DMS 273 treated with DMSO at 0.1 percent for 48 hours (cell line): ENCODE measurements around the gene MTERF1.
"Not testable (repeated sequence)": the region's sequence is repeated elsewhere in the genome, so short reads cannot be mapped to it uniquely, and the experiment has no call there.

Source experiments
- DNase-seq: peaks from one replicate; lab custom pipeline; 2025; lab: John Stamatoyannopoulos, UW

MTERF1 gene, protein sequence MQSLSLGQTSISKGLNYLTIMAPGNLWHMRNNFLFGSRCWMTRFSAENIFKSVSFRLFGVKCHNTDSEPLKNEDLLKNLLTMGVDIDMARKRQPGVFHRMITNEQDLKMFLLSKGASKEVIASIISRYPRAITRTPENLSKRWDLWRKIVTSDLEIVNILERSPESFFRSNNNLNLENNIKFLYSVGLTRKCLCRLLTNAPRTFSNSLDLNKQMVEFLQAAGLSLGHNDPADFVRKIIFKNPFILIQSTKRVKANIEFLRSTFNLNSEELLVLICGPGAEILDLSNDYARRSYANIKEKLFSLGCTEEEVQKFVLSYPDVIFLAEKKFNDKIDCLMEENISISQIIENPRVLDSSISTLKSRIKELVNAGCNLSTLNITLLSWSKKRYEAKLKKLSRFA

DNA sequence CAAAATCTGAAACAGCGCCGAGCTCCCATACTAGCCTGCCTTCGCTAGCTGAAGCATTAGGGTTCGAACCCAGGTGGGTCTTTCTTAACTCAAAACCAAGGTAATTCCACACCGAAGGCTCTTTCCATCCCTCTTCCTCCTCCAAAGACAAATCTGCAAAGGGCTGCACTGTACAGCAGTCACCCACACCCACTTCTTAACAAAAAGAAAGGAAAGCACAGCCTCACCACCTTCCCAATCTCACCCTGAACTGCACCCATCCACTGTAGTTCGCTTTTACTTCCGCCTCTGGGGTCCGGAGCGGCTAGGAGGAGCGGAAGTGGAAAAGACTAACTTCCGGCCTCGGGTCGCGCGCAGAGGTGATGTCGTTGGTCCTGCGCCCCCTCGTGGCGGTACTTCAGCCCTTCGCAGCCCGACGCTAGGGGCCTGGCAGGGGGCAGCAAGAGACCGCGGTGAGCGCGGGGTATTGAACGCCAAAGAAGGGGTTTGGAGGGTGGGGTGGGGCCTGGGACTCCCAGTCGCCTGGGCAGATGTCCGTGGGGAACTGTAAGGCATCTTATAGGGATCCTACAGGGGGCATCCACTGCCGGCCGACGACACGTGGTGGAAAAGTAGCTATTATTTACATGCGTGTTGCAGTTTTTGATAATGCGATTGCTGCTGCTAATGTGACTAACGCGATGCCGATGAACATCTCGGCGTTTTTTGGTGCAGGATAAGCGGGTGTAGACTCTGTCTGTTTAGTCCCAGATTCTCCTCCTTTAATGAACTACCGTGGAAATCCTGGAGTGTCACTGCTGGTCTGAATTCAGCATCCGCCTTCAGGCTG, at the start of gene MTERF1:
MTERF1 (minus strand) TSS at position 290 of the 829 bp plus-strand sequence. CDS start 619 bp downstream, outside the sequence.
- peak; percentile 91 for DNase-seq

DNA sequence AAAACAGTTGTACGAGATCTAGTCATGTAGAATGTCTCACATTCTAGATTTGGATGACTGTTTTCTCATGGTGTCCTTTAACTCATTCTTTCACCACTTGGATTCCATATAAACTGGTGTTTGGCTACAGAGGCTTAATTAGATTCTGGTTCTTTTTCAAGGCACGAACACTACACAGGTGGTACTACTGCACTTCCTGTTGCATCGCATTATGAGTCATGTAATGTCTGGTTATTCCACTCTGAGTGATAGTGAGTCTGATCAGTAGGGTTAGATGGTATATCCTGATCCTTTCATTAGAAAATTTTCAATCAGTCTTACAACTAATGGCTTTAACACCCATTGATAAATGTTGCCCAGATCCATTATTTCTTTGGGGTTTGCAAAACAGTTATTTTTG, 49.0 kb upstream of the MTERF1 start:
- DNase-seq, result no peak

DNA sequence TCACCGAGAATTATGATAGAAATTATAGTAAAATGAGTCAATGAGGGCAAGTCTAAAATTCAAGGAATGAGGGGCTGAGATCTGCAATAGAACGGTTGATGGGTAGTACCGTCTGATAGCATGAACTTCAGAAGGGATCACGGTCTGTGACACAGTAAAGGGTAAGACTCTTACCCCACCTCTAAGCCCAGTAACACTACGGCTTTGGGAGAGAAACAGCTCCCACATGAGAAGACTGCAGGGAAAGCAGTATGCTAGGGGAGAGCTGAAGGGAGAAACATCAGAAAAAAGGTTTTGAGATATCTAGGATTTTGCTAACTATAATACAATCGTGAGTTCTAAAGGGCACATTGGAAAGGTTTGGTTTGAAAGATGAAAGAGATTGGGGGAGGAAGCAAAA, 47.4 kb upstream of the MTERF1 start:
- no peak for DNase-seq

DNA sequence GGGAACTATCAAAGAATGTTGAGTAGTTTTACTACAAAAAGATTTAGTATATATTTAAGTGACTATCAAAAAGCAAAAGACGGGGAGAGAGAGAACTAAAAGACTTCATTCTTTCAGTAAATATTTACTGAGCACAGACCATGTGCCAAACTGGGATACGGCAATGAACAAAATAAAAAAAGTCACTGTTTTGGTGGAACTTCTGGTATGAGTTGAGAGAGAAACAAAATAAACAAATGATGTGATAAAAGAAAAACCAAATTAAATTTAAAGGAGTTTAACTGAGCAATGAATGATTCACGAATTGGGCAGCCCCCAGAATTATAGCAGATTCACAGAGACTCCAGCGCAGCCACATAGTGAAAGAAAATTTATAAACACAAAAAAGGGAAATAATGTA, 42.4 kb upstream of the MTERF1 start:
- no peak for DNase-seq

DNA sequence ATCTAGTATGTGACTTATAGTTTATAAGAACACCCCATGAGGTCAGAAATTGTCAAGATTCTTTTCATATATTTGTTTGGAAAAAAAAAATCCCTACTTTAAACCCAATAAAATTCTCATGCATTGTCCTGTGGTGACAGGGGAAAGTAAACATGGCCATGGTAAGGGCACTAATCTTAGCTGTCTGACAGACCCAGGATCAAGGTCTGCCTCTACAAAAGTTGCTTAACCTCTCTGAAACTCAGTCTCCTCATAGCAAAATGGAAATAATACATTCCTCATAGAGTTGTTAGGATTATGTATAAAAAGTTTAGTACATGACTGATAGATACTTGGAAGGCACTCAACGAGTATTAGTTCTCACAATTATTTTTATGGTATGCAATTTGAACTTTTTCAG, 37.9 kb upstream of the MTERF1 start:
- no peak for DNase-seq

DNA sequence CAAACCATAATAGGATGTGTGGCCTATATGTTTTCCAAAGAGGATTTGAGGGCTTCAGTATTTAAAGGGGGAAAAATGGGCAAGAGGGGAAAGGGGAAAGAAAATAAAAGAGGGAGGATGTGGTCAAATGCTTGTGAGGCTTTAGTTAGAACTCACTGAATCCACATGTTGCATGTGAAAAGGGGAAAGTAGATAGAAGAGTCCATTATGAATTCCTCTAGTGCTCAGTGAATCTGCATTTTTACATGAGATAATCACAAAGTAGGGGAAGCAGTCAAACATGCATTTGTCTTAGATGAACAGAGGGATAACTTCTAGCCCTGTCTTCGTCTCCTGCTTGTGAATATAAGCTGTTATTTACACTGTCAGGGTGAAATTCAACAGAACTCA, 35.5 kb upstream of the MTERF1 start:
- DNase-seq, result no peak

DNA sequence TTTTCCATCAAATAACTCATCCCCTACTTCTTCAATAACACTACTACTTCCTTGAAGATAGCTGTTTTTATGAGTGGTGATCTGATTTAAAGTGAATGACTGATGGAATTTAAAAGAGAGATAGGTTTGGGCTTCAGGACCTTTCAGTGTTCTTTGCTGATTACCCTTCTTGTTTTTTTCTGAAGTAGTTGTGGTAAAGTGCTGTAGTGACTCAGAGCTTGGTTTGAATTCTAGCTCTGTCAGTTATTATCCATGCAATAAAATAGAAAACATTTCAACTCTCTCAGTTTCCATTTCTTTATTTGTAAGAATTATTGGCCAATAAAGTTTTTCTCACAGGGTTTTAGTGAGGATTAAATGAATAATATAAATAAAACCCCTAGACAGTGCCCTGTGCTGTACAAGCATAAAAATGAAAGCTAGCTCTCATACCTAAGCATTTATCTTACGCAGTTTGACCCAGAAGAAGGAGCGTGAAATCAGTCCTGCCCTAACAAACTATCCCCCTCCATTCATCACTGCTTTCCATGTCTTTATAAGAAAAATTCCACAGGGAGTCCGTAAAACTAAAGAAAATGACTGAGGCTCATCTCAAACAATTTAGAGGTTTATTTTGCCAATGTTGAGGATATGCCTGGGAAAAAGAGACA, 35.0 kb upstream of the MTERF1 start:
- no peak for DNase-seq

DNA sequence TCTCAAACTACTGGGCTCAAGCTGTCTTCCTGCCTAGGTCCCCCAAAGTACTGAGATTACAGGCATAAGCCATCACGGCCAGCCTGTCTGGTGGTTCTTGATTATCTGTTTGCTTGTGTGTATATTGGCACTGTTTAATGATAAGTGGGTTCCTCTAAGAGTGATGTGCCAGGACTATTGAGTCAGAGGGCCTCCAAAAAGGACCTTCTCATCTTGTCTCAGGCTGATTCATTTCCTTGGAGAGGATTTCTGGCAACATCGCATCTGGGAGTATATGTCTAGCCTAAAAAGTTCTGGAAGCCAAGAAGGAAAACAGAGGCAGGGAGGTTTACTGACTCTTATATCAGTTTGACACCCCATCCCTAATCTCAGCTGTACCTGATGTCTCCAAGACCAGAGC, 33.1 kb upstream of the MTERF1 start:
- no peak for DNase-seq

DNA sequence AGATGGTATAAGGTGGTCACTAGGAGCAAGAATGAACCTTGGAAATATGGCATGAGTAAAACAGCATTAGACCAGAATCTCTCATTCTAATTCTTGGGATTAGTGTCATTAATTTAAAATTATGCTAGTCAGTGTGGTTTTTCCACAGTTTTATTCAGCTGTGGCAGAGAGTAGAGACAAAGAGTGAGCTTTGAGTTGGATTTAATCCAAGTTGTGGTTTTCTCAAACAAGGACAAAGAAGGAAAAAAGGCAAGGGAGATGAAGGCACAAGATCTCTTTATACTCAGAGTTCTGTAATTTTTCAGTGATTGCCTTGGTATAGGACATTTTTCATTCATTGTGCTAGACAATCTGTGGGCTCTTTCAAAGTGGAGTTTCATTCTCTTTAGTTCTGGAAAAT, 32.0 kb upstream of the MTERF1 start:
- no peak for DNase-seq

DNA sequence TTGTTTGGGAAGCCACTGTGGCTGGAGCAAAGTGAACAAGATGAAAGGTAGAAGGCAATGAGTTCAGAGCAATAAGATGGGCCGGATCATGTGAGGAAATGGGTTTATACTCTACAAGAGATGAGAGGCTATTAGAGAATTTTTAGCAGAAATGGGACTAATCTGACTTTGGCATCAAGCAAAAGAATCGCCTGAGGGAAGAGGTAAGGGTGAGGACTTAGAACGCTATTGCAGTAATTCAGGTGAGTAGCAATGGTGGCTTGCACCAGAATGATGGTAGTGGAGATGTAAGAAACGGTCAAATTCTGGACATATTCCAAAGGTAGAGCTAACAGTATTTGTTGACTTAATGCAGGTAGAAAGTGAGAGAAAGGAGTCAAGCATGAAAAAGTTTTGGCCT, 30.6 kb upstream of the MTERF1 start:
- no peak for DNase-seq

DNA sequence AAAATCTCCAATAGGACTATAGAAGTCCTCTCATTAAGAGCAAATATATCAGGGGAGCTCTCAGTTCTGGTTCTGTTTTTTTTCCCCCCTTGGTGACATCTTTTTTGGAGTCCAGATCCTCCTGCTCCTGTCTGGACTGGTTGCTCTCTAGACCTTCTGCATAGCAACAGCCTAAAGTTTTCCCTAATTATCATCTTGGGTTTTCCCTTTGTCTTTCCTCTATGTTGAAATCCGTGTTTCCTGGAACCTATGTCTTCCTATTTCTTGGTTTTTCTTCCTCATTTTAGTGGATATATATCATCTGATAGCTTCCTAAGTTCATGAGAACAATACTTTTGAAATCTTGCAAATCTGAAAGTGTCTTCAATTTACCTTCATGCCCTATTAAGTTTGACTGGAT, 29.7 kb upstream of the MTERF1 start:
- no peak for DNase-seq

DNA sequence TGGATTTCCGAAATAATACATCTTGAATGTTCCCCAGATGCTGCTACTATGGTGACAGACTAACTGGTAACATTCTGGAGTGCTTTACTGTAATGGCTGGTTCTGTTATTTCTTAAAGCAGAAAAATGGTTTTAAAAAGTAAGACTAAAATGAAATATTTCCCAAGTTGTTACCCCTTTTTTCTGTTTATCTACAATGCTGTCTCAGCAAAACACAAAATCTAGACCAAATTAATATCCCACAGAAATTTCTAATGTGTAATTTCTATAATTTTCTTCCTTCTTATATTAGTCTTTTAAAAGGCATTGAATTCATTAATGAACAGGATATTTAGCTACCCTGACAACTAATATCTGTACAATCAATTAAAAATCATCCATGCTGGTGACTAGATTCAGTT, 19.1 kb upstream of the MTERF1 start:
- no peak for DNase-seq

DNA sequence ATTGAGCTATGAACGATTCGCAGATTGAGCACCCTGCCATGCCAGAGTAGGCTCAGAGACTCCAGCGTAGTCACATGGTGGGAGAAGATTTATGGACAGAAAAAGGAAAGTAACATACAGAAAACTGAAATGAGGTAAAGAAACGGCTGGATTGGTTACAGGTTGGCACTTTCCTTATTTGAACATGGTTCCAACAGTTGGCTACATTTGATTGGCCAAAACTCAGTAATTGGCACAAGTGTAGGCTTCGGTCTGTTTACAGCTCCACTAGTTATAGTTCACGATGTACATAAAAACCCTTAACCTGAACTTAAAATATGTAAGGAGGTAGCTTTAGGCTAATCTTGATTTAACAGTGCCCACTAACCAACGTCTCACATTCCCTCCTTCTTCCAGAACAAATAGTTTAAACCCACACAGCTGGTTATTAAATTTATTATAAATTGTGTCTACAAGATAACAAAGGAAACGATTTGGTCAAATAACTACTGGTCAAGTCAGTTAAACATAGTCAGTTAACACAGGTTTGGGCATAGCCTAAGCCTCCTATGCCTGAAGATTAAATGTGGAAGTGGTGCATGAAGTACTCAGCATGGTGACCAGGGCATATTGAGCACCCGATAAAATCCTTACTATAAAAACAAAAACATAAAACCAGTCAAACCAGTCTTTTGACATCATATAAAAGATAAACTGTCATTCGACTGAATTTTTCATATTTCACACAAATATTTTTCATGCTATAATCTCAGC, 17.9 kb upstream of the MTERF1 start:
- no peak for DNase-seq

DNA sequence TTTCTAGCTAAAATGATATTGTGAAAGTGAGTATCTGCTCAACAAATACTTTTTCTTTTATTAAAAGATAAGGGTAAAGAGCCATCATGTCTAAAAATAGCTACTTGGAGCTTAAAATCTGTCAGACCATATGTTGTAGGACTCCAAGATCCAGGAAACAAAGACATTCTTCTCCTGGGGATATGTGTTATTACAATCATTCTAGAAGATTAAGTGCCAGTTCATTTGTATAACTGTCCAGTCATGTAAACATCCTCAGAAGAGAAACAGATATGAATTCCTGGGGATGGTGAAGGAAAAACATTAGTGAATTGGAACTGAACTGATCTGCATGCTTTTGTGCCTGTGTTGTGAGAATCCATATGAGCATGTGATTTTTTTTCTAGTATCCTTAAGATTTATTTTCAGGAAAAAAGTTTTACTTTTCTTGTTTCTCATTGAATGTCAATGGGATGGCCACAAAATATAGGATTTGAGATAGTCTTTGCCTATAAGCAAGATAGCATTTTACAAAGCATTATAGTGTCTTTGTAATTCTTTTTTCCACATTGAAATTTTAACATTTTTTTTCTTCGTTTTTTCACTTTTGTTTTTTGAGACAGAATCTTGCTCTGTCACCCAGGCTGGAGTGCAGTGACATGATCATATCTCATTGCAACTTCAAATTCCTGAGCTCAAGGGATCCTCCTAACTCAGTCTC, 14.4 kb upstream of the MTERF1 start:
- DNase-seq, result peak; percentile 76

DNA sequence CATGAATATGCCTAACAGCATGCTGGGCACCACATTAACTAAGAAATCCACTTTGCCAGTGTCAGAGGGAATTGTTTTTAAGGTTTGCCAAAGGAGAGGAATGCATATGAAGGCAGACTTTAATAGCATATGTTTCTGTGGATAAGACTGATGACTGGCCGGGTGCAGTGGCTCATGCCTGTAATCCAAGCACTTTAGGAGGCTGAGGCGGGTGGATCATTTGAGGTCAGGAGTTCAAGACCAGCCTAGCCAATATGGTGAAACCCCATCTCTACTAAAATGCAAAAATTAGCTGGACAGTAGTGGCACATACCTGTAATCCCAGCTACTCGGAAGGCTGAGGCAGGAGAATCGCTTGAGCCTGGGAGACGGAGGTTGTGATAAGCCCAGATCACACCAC, 13.2 kb upstream of the MTERF1 start:
- DNase-seq, result peak; percentile 41

DNA sequence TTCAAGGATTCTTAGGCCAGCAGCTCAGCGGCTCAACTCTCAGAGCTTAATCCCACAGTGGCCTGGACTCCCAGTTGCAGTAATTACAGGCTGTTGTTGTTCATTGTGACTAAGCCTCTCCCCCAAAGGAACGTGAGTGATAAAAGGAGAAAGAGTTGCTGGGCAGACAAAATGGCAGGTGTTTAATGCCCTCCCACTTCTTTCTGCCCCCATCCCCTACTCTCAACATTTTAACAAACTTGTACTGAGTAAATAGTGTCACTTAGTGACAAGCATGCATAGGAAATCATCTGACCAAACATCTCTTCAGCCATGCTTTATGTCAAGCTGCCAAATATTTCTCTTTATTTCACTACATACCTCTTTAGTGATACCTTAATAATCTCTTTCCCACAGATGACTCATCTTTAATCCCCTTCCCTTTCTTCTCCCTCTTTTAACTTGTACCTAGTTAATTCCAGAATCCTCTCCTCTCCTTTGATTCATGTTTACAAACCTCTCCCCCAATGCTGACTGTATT, 12.4 kb upstream of the MTERF1 start:
- peak; percentile 86 for DNase-seq

DNA sequence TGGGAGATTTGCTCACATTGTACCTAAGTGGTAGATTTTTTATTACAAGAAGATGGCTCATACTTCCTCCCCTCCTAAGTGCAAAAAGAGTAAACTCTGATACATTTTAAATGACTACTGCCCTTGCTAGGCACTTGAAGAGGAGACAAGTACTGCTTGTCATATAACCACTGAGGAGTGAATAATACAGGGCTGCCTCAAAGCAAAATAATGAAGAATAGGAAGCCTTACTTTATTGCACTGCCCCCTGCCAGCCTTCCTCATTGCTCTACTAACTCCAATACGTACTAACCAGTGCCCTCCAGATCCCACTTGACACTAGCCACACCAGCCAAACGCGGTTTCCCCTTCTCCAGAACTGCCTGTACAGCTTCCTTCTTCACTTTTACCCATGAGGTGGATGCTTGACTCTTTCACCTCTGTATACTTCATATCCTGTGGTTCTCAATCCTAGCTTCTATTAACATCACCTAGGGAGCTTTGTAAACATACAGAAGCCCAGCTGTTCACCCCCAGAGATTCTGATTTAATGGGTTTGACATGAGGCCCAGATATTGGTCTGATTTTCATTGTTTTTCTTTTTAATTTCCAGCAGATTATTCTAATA, 11.7 kb upstream of the MTERF1 start:
- DNase-seq, result peak; percentile 77

DNA sequence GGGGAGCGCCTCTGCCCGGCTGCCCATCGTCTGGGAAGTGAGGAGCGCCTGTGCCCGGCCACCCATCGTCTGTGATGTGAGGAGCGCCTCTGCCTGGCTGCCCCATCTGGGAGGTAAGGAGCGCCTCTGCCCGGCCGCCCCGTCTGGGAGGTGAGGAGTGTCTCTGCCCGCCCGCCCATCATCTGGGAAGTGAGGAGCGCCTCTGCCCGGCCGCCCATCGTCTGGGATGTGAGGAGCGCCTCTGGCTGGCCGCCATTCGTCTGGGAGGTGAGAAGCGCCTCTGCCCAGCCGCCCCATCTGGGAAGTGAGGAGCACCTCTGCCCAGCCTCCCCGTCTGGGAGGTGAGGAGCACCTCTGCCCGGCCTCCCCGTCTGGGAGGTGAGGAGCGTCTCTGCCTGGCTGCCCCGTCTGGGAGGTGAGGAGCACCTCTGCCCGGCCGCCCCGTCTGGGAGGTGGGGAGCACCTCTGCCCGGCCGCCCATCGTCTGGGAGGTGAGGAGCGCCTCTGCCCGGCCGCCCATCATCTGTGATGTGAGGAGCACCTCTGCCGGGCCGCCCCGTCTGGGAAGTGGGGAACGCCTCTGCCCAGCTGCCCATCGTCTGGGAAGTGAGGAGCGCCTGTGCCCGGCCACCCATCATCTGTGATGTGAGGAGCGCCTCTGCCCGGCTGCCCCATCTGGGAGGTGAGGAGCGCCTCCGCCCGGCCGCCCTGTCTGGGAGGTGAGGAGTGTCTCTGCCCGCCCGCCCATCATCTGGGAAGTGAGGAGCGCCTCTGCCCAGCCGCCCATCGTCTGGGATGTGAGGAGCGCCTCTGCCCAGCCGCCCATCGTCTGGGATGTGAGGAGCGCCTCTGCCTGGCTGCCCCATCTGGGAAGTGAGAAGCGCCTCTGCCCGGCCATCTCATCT, 8.0 kb upstream of the MTERF1 start:
- not testable (repeated sequence) for DNase-seq

DNA sequence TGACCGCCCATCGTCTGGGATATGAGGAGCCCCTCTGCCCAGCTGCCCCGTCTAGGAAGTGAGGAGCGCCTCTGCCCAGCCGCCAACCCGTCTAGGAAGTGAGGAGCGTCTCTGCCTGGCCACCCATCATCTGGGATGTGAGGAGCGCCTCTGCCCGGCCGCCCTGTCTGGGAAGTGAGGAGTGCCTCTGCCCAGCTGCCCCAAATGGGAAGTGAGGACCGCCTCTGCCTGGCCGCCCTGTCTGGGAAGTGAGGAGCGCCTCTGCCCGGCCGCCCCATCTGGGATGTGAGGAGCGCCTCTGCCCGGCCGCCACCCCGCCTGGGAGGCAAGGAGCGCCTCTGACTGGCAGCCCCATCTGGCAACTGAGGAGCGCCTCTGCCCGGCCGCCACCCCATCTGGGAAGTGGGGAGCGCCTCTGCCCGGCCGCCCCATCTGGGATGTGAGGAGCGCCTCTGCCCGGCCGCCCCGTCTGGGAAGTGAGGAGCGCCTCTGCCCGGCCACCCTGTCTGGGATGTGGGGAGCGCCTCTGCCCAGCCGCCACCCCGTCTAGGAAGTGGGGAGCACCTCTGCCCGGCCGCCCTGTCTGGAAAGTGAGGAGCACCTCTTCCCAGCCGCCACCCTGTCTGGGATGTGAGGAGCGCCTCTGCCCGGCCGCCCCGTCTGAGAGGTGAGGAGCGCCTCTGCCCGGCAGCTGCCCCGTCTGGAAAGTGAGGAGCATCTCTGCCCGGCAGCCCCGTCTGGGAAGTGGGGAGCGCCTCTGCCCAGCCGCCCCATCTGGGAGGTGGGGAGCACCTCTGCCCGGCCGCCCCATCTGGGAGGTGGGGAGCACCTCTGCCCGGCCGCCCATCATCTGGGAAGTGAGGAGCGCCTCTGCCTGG, 7.1 kb upstream of the MTERF1 start:
- not testable (repeated sequence) for DNase-seq
